GM21367 (cell line): ENCODE data around the gene FAM184B.

Experiments
- ATAC-seq: cut with Tn5 transposase; IDR thresholded peaks from one replicate; pipeline ENCODE4 v1.9.1; 2021; ENCODE audit not compliant: unreplicated experiment

Gene FAM184B

GRCh38 chr4:17646693-17647092 is 134.7 kb downstream of the FAM184B start:
- ATAC-seq: no peak

DNA sequence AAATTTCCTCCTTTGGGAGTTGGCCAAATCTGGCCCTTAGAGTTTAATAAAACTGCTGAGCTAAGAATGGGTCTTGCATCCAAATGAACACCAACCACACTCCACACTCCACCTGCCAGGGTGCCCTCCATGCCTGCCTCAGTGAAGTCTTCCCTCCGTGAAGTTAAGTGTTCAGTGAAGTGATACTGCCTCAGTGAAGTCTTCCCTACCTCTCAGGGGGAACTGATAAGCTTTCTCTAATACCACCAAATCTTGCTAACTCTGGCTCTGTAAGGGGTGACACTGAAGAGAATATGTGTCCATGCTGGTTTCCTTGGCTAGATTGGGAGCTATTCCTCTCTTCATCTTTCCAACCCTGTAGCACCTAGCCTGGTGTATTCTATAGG is 139.0 kb downstream of the FAM184B start:
- no peak for ATAC-seq

GRCh38 chr4:17639136-17639535 is 142.3 kb downstream of the FAM184B start:
- ATAC-seq: no peak

GRCh38 chr4:17636696-17637622 is 144.5 kb downstream of the FAM184B start:
- peak; percentile 83 for ATAC-seq

DNA sequence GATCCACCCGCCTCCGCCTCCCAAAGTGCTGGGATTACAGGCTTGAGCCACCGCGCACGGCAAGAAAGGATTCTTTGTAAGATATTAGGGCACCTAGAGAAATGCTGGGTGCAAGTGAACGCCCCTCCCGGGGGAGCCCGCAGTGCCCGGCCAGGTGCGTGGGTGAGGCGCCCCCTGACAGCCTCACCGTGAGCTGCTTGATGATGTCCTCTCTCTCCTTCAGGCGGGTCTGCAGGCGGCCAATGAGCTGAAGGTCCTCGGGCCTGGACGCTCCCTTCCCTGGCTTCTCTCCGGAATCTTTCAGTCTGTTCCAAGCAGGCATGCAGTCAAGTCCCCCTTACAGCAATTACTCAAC is 145.1 kb downstream of the FAM184B start:
- no peak for ATAC-seq

DNA sequence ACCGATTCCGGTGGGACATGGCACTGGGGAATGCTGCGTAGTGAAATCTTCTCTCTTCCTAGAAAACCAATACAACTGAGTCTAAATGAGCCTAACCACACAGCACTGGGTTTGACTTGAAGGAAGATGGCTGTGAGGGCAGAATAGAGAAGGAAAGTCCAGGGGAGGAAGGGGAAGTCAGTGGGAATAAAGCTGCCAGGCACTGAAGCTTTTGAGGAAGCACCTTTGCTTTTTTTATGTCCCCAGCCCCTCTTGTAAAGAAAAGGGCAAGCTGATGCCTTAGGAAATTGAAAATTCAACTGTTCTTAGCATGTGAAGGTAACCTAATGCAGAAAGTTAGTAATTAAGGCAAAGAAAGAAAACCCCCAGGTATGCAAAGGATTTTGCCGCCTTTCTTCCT is 146.4 kb downstream of the FAM184B start:
- ATAC-seq: no peak

- ATAC-seq: no peak
Measured at GRCh38 chr4:17633600-17633999, 147.8 kb downstream of the FAM184B start.

- no peak for ATAC-seq
Measured at GRCh38 chr4:17630228-17630627, 151.2 kb downstream of the FAM184B start.

GRCh38 chr4:17624821-17625220 is 156.6 kb downstream of the FAM184B start:
- ATAC-seq: no peak

DNA sequence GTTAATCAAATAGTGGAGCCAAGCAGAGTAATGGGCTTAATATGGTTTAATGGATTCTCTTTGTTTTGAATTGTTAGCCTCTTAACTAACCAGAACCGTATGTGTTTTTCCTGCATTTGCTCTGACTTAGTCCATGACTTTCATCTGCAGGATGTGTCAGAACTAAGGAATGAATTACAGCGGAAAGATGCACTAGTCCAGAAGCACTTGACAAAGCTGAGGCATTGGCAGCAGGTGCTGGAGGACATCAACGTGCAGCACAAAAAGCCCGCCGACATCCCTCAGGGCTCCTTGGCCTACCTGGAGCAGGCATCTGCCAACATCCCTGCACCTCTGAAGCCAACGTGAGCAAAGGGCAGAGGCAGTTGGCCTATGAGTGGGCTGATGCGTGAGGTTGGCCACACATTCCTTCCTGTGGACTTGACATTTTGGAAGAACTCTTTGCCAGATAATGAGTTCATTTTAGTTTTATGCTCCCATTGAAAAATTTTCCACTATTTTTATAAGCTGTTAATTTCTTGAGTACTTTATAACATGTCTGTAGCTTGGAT is 157.9 kb downstream of the FAM184B start:
- ATAC-seq: no peak

GRCh38 chr4:17619416-17620105 is 161.9 kb downstream of the FAM184B start:
- ATAC-seq: no peak

GRCh38 chr4:17618926-17619325 is 162.5 kb downstream of the FAM184B start:
- no peak for ATAC-seq

DNA sequence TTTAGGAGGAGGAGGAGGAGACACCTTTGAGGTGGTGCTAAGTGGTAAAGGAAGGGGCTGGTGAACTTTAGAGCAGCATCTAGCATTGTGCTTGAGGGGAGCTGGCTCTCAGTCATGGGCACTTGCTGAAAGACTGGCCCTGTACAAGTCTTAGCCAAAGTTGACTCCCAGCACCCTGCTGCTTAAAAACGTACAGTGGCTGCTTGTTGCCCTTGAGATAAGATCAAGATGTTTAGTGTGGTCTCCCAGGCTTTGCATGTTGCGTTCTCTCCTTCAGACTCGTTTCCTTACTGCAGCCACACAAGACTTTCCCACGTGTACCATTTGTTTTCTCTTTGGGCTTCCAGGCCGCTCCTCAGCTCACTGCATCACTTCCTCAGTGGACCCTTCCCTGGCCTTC is 165.1 kb downstream of the FAM184B start:
- no peak for ATAC-seq

GRCh38 chr4:17614416-17615299 is 166.8 kb downstream of the FAM184B start, which contains the start of gene MED28:
Gene MED28, plus strand, starts transcription at chr4:17614641. Its CDS starts 14 bp downstream, at chr4:17614655.
- peak; percentile 95 for ATAC-seq

DNA sequence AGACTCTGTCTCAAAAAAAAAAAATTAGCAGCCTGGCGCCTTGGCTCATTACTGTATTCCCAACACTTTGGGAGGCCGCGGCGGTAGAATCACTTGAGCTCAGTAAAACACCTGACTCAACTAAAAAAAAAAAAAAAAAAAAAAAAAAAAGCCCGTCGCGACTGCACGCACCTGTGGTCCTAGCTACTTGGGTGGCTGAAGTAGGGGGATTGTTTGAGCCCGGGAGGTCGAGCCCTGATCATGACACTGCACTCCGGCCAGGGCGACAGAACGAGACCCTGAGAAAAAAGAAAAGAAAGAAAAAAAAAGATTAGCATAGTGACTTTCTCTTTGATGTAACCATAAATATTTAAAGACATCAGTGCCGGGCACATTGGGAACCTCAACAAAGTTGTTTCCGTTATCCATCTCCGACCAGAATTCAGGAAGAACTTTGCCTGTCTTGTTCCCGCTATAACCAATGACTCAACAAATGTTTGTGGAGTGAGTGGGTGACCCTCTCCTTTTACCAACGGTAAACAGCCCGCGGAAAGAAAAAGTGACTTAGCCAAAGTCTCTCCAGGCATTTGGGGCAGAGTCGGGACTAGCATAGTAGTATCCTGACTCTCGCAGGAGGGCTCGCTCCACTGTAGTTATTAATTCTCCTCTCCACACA is 167.5 kb downstream of the FAM184B start:
- peak; percentile 30 for ATAC-seq

DNA sequence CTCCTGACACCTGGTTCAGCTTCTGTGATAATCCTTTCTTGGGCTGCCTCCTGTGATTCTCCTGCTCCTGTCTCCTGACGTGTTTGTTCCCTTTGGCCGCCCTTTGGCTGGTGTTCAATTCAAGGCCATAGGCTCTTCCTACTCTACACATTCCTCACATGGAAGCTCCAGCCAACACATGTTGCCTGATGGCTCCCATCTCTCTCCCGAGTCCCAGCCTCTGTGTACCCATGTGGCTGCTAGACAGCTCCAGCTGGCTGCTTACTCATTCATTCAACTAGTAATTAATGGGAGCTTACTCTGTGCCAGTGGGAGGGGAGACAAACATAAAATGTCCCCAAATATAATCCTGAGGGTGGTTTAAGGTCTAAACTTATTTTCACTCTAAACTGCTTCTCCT is 176.2 kb downstream of the FAM184B start:
- no peak for ATAC-seq

- ATAC-seq: no peak
Measured at GRCh38 chr4:17599826-17600225, 181.6 kb downstream of the FAM184B start.

- ATAC-seq: no peak
Measured at GRCh38 chr4:17597517-17597916, 183.9 kb downstream of the FAM184B start.

GRCh38 chr4:17595471-17596005 is 185.9 kb downstream of the FAM184B start:
- peak; percentile 85 for ATAC-seq

DNA sequence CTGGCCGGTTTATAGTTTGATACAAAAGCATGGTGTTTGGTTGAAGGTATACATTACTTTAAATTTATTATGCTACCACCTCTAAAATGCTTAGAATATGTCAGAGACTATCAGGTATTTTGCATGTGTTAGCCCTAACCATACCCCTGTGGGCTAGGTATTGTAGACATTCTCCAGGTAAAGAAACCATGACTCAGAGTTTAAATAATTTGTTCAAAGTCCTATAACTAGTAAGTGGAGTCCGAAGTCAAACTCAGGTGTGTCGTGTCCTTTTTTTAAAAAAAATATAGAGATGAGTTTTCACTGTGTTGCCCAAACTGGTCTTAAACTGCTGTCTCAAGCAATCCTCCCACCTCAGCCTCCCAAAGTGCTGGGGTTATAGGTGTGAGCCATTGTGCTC is 192.1 kb downstream of the FAM184B start:
- no peak for ATAC-seq
